K562 (cell line): ENCODE results near the gene BBC3. TPM values are rescaled to one million over a fixed set of nuclear protein-coding genes. Genes with fewer than 3 reads are reported as not detected.

Source experiments
- ARNT ChIP-seq, 2 experiments: fragments of 450-650 bp; IDR thresholded peaks; 2 replicates each; pipeline ENCODE4 v1.6.1; 2016; ENCODE audit warnings: mild to moderate bottlenecking in 1 of 2
- BDP1 ChIP-seq: IDR thresholded peaks from 3 replicates; pipeline ENCODE4 v1.6.1; 2011; ENCODE audit not compliant: insufficient read length, insufficient read depth
- CBX5 ChIP-seq: IDR thresholded peaks from 2 replicates; pipeline ENCODE4 v1.6.1; 2014; ENCODE audit warnings: low read depth, borderline replicate concordance
- CEBPG ChIP-seq, 3 experiments: fragments of 200-800 bp in 1 of 3; sonication (Bioruptor generic) in 1 of 3; sonication (generic) in 1 of 3; formaldehyde crosslinking in 1 of 3; IDR thresholded peaks in 2 of 3; conservative IDR thresholded peaks in 1 of 3; 2 replicates each; pipeline versions ENCODE4 v1.6.1 to v1.8.0; 2016 to 2022; ENCODE audit warnings: missing compliant biosample characterization in 2 of 3, missing genetic modification characterization in 2 of 3, mild to moderate bottlenecking in 1 of 3, missing genetic modification reagents in 1 of 3
- HBP1 ChIP-seq: fragments of 450-650 bp; formaldehyde crosslinking; IDR thresholded peaks from 2 replicates; pipeline ENCODE4 v1.4.0; 2022; ENCODE audit warnings: missing genetic modification characterization
- HDGF ChIP-seq: fragments of 450-650 bp; IDR thresholded peaks from 2 replicates; pipeline ENCODE4 v1.6.1; 2016
- ILF3 ChIP-seq: fragments of 450-650 bp; IDR thresholded peaks from 2 replicates; pipeline ENCODE4 v1.6.1; 2018; ENCODE audit warnings: antibody characterized with exemption, mild to moderate bottlenecking, moderate library complexity, borderline replicate concordance
- NCOA2 ChIP-seq, 2 experiments: fragments of 450-650 bp; IDR thresholded peaks; 2 replicates each; pipeline ENCODE4 v1.6.1; 2018; ENCODE audit warnings: mild to moderate bottlenecking in 2 of 2, moderate library complexity in 1 of 2; ENCODE audit not compliant: partially characterized antibody in 2 of 2
- TOE1 ChIP-seq, 2 experiments: fragments of 450-650 bp in 1 of 2; sonication (generic) in 1 of 2; formaldehyde crosslinking in 1 of 2; IDR thresholded peaks; 2 replicates each; pipeline versions ENCODE4 v1.7.1 to v1.8.0; 2016 to 2022; ENCODE audit warnings: borderline replicate concordance in 2 of 2, mild to moderate bottlenecking in 2 of 2, antibody characterized with exemption in 1 of 2, inconsistent platforms in 1 of 2, low read depth in 1 of 2, missing genetic modification reagents in 1 of 2, moderate library complexity in 1 of 2
- VEZF1 ChIP-seq: fragments of 200-800 bp; sonication (Bioruptor generic); IDR thresholded peaks from 2 replicates; pipeline ENCODE4 v1.6.1; 2017; ENCODE audit warnings: missing genetic modification characterization, missing compliant biosample characterization
- ZNF217 ChIP-seq: sonication (generic); formaldehyde crosslinking; IDR thresholded peaks from 2 replicates; pipeline ENCODE4 v1.8.0; 2022; ENCODE audit warnings: mild to moderate bottlenecking, missing genetic modification reagents
- ZNF232 ChIP-seq: sonication (generic); formaldehyde crosslinking; IDR thresholded peaks from 2 replicates; pipeline ENCODE4 v1.8.0; 2022; ENCODE audit warnings: mild to moderate bottlenecking, missing genetic modification reagents
- ZNF24 ChIP-seq: fragments of 450-650 bp; IDR thresholded peaks from 2 replicates; pipeline ENCODE4 v1.6.1; 2016
- ZNF316 ChIP-seq: fragments of 450-650 bp; IDR thresholded peaks from 2 replicates; pipeline ENCODE4 v1.6.1; 2016
- ZNF431 ChIP-seq: sonication (generic); formaldehyde crosslinking; IDR thresholded peaks from 2 replicates; pipeline ENCODE4 v1.8.0; 2022; ENCODE audit warnings: mild to moderate bottlenecking, missing genetic modification reagents
- ZNF778 ChIP-seq: fragments of 450-650 bp; formaldehyde crosslinking; IDR thresholded peaks from 2 replicates; pipeline ENCODE4 v1.4.0; 2020; ENCODE audit warnings: mild to moderate bottlenecking, moderate library complexity
- polyA plus RNA-seq, 8 experiments: library from polyadenylated mRNA; depleted of rRNA in 4 of 8; stranded (reverse) in 5 of 8; unstranded in 3 of 8; fragments of >200 nt; fragmentation: Nextera tagmentation in 2 of 8; fragmentation: Illumina TruSeq in 1 of 8; extraction: Ambion mirVana in 2 of 8; extraction: Trizol in 1 of 8; gene quantifications; 2 replicates each; pipeline versions ENCODE4 v1.2.1 to v1.2.3, GENCODE V29; 2011 to 2014; ENCODE audit warnings: inconsistent platforms in 1 of 8, missing spikeins in 1 of 8
- total RNA-seq, 7 experiments: library from RNA; depleted of rRNA in 6 of 7; stranded (reverse); fragments of >200 nt in 6 of 7; fragmentation: Illumina TruSeq in 2 of 7; extraction: Trizol in 2 of 7; gene quantifications; 2 replicates each; pipeline versions ENCODE4 v1.2.1 to v1.2.3, GENCODE V29; 2011 to 2021; ENCODE audit warnings: low replicate concordance in 1 of 7
- TF ChIP-seq, protein P1 (sequence below): sonication (generic); formaldehyde crosslinking; IDR thresholded peaks from 2 replicates; pipeline ENCODE4 v1.8.0; 2022; ENCODE audit warnings: mild to moderate bottlenecking, missing genetic modification reagents
- TF ChIP-seq, protein P2 (sequence below): sonication (generic); formaldehyde crosslinking; IDR thresholded peaks from 2 replicates; pipeline ENCODE4 v1.9.0; 2022; ENCODE audit warnings: mild to moderate bottlenecking, missing genetic modification reagents

Gene BBC3
- total and polyA plus RNA-seq, 9 of the 15 experiments (the other 6 are each of a cell fraction or from before 2014, with no cell fraction given): 0.15 to 30.7 (median 4.8) TPM

DNA sequence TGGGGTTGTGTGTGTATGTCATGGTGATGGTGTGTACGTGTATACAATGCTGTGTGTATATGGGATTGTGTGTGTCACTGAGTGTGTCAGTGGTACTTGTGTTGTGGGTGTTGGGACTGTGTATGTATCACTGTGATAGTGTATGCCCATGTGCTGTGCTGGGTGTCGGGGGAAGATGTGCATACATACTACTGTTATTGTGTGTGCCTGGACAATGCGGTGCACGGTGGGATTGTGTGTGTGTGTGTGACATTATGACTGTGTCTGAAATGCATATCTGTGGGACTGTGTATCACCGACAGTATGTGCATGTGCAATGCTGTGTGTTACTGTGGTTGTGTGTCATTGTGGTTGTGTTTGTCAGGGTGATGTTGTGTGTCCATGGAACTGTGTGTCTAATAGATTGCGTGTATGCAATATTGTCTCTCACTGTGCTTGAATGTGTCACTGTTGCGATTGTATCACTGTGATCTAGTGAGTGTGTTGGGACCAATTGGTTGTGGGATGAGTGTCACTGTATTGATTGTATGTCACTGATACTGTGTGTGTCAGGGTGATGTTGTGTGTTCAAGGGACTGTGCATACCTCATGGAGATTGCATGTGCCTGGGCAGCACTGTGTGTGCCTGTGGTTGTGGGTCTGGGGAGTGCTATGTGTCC, 11.0 kb upstream of the BBC3 start (continued):
- TF ChIP-seq NCOA2 (IDR thresholded peaks at IDR 0.05; ENCODE audit: partially characterized antibody in 2 of 2) (peak in 1 of 2 experiments; percentile 7), TOE1 (IDR thresholded peaks at IDR 0.05; ENCODE audit: borderline replicate concordance) (no peak), TOE1 (CRISPR knock-in tag; IDR thresholded peaks at IDR 0.05; ENCODE audit: borderline replicate concordance, low read depth) (0 out of 2 replicates have a peak, but pooled peaks have one; percentile 79), ZNF778 (no peak), VEZF1 (no peak), HDGF (no peak), ZNF232 (CRISPR knock-in tag) (no peak), ARNT (IDR thresholded peaks at IDR 0.05) (0 out of 4 replicates have a peak, but pooled peaks of 1 of the 2 experiments have one; percentile 19), ILF3 (no peak), ZNF316 (peak; percentile 0; the same call in 1 of the 2 replicates), HBP1 (peak; percentile 32; the same call in 1 of the 2 replicates), BDP1 (no peak), ZNF24 (no peak), ZNF217 (CRISPR knock-in tag) (no peak), ZNF431 (CRISPR knock-in tag) (no peak), CEBPG (CRISPR knock-in tag; IDR thresholded peaks at IDR 0.05) (peak; percentile 50; the same call in 1 of the 2 replicates), CEBPG (tag; conservative IDR thresholded peaks at IDR 0.05 in 1 of 2, IDR thresholded peaks at IDR 0.05 in 1 of 2) (no peak), CBX5 (no peak)
- TF ChIP-seq, protein P1, sequence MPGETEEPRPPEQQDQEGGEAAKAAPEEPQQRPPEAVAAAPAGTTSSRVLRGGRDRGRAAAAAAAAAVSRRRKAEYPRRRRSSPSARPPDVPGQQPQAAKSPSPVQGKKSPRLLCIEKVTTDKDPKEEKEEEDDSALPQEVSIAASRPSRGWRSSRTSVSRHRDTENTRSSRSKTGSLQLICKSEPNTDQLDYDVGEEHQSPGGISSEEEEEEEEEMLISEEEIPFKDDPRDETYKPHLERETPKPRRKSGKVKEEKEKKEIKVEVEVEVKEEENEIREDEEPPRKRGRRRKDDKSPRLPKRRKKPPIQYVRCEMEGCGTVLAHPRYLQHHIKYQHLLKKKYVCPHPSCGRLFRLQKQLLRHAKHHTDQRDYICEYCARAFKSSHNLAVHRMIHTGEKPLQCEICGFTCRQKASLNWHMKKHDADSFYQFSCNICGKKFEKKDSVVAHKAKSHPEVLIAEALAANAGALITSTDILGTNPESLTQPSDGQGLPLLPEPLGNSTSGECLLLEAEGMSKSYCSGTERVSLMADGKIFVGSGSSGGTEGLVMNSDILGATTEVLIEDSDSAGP (CRISPR knock-in tag): 0 out of 2 replicates have a peak, but pooled peaks have one; percentile 16
- TF ChIP-seq, protein P2, sequence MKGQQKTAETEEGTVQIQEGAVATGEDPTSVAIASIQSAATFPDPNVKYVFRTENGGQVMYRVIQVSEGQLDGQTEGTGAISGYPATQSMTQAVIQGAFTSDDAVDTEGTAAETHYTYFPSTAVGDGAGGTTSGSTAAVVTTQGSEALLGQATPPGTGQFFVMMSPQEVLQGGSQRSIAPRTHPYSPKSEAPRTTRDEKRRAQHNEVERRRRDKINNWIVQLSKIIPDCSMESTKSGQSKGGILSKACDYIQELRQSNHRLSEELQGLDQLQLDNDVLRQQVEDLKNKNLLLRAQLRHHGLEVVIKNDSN: peak; percentile 44
- TF ChIP-seq, all 486 proteins: peak for 29
